Gastroesophageal sphincter (tissue), 3 donors: ENCODE results near the gene HOXA10.

Experiments
- CTCF ChIP-seq, 4 experiments: fragments of 200-600 bp in 2 of 4; fragments of 450-650 bp in 2 of 4; sonication (generic) in 1 of 4; IDR thresholded peaks; one replicate each; pipeline ENCODE4 v1.5.1; 2017 to 2019; ENCODE audit warnings: antibody characterized with exemption in 4 of 4, mild to moderate bottlenecking in 2 of 4, moderate library complexity in 2 of 4
- POLR2A ChIP-seq, 2 donors: fragments of 450-650 bp; IDR thresholded peaks; one replicate each; pipeline ENCODE4 v1.6.1; 2017; ENCODE audit warnings: antibody characterized with exemption in 2 of 2, mild to moderate bottlenecking in 2 of 2, moderate library complexity in 1 of 2

GRCh38 chr7:27217951-27218350 lies 43.8 kb upstream of the HOXA10 start:
- no peak for TF ChIP-seq POLR2A (IDR thresholded peaks at IDR 0.05)
- TF ChIP-seq CTCF (IDR thresholded peaks at IDR 0.05), result no peak
